ENCODE results near the gene ITM2C.

Gene ITM2C

GRCh38 chr2:230888824-230889400 is 24.2 kb downstream of the ITM2C start:
- Mint-ChIP-seq H3K4me1 (peaks cover 61% of the 10 kb centered on the region), H3K4me3 (no peak overlapping the region)

GRCh38 chr2:230889911-230890601 is 25.3 kb downstream of the ITM2C start:
- Mint-ChIP-seq H3K4me3 (no peak overlapping the region), H3K36me3 (ENCODE audit: low read depth) (peaks cover 5% of the 10 kb centered on the region), H3K9me3 (peaks cover 3% of the 10 kb centered on the region), H3K27me3 (ENCODE audit: low read depth, poor library complexity) (peaks cover 8% of the 10 kb centered on the region), H3K4me1 (peaks cover 66% of the 10 kb centered on the region), H3K27ac (no peak overlapping the region)
- no peak for DNase-seq
- TF ChIP-seq, protein P1, sequence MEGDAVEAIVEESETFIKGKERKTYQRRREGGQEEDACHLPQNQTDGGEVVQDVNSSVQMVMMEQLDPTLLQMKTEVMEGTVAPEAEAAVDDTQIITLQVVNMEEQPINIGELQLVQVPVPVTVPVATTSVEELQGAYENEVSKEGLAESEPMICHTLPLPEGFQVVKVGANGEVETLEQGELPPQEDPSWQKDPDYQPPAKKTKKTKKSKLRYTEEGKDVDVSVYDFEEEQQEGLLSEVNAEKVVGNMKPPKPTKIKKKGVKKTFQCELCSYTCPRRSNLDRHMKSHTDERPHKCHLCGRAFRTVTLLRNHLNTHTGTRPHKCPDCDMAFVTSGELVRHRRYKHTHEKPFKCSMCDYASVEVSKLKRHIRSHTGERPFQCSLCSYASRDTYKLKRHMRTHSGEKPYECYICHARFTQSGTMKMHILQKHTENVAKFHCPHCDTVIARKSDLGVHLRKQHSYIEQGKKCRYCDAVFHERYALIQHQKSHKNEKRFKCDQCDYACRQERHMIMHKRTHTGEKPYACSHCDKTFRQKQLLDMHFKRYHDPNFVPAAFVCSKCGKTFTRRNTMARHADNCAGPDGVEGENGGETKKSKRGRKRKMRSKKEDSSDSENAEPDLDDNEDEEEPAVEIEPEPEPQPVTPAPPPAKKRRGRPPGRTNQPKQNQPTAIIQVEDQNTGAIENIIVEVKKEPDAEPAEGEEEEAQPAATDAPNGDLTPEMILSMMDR (IDR thresholded peaks at IDR 0.05), result no peak

More at GRCh38 chr2:230888824-230889400, 24.2 kb downstream of the ITM2C start:
- H3K27ac Mint-ChIP-seq, result peak overlapping the region; percentile 77
- DNase-seq, result no peak
- TF ChIP-seq, protein P1 (IDR thresholded peaks at IDR 0.05), result no peak
- H3K36me3 Mint-ChIP-seq (ENCODE audit: low read depth), result peaks cover 5% of the 10 kb centered on the region
- peaks cover 8% of the 10 kb centered on the region for H3K27me3 Mint-ChIP-seq (ENCODE audit: low read depth, poor library complexity)
- H3K9me3 Mint-ChIP-seq, result peaks cover 3% of the 10 kb centered on the region

GRCh38 chr2:230890646-230891045 is 25.9 kb downstream of the ITM2C start:
- no peak overlapping the region for H3K4me3 Mint-ChIP-seq
- H3K36me3 Mint-ChIP-seq (ENCODE audit: low read depth), result peaks cover 5% of the 10 kb centered on the region
- H3K9me3 Mint-ChIP-seq, result peaks cover 3% of the 10 kb centered on the region
- H3K4me1 Mint-ChIP-seq, result peaks cover 64% of the 10 kb centered on the region
- H3K27me3 Mint-ChIP-seq (ENCODE audit: low read depth, poor library complexity), result peaks cover 8% of the 10 kb centered on the region
- TF ChIP-seq, protein P1 (IDR thresholded peaks at IDR 0.05), result no peak
- H3K27ac Mint-ChIP-seq, result no peak overlapping the region
- DNase-seq, result no peak

DNA sequence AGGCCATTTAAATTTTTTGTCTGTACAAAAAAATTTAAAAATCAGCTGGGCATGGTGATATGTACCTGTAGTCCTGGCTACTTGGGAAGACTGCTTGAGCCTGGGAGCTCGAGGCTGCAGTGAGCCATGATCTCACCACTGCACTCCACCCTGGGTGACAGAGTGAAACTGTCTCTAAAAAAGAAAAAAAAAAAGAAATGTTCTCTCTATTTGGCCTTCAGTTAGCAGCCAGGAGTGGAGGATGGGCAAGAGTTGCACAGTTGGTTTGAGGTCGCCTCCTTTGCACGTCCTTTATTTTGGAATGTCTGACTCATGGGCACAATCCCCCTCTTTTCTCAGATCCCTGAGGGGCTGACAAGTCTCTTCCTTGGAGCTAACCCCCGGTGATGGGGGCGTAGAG is 26.3 kb downstream of the ITM2C start:
- TF ChIP-seq, protein P1 (IDR thresholded peaks at IDR 0.05), result no peak
- DNase-seq, result no peak
- peaks cover 9% of the 10 kb centered on the region for H3K27me3 Mint-ChIP-seq (ENCODE audit: low read depth, poor library complexity)
- H3K27ac Mint-ChIP-seq, result no peak overlapping the region
- H3K4me3 Mint-ChIP-seq, result no peak overlapping the region
- peaks cover 5% of the 10 kb centered on the region for H3K36me3 Mint-ChIP-seq (ENCODE audit: low read depth)
- peaks cover 64% of the 10 kb centered on the region for H3K4me1 Mint-ChIP-seq
- peaks cover 3% of the 10 kb centered on the region for H3K9me3 Mint-ChIP-seq

- no peak overlapping the region for H3K4me3 Mint-ChIP-seq
- peaks cover 11% of the 10 kb centered on the region for H3K27me3 Mint-ChIP-seq (ENCODE audit: low read depth, poor library complexity)
- H3K4me1 Mint-ChIP-seq, result peaks cover 64% of the 10 kb centered on the region
- no peak overlapping the region for H3K27ac Mint-ChIP-seq
- H3K36me3 Mint-ChIP-seq (ENCODE audit: low read depth), result peaks cover 5% of the 10 kb centered on the region
- TF ChIP-seq, protein P1 (IDR thresholded peaks at IDR 0.05), result no peak
- peaks cover 3% of the 10 kb centered on the region for H3K9me3 Mint-ChIP-seq
- DNase-seq, result no peak
These were observed 26.8 kb downstream of the ITM2C start for GRCh38 chr2:230891509-230891908.

DNA sequence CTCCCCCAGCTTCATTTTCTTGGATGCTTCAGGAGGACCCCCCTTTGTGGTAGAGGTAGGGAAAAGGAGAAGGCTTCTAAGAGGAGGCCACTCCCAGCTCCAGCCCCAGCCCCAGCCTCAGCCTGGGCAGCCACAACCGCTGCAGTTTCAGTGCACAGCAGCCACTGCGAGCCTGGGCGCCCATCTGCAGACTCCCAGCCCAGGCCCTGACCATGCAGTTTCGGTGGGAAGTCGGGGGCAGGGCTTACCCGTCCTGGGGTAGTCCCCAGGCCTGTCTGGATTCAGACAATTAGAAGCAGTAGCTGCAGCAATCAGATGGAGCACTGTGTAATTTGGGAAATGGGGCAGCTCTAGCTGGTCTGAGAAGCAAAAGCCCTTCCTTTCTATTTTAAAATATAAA is 28.6 kb downstream of the ITM2C start:
- H3K27ac Mint-ChIP-seq, result no peak overlapping the region
- peaks cover 16% of the 10 kb centered on the region for H3K27me3 Mint-ChIP-seq (ENCODE audit: low read depth, poor library complexity)
- DNase-seq, result no peak
- peaks cover 68% of the 10 kb centered on the region for H3K4me1 Mint-ChIP-seq
- peaks cover 5% of the 10 kb centered on the region for H3K36me3 Mint-ChIP-seq (ENCODE audit: low read depth)
- TF ChIP-seq, protein P1 (IDR thresholded peaks at IDR 0.05), result no peak
- no peak overlapping the region for H3K4me3 Mint-ChIP-seq
- H3K9me3 Mint-ChIP-seq, result peaks cover 3% of the 10 kb centered on the region

All from nephron progenitor cell (in vitro differentiated cells).